ENCODE data around the gene CLDND2.

The CLDND2 gene

DNA sequence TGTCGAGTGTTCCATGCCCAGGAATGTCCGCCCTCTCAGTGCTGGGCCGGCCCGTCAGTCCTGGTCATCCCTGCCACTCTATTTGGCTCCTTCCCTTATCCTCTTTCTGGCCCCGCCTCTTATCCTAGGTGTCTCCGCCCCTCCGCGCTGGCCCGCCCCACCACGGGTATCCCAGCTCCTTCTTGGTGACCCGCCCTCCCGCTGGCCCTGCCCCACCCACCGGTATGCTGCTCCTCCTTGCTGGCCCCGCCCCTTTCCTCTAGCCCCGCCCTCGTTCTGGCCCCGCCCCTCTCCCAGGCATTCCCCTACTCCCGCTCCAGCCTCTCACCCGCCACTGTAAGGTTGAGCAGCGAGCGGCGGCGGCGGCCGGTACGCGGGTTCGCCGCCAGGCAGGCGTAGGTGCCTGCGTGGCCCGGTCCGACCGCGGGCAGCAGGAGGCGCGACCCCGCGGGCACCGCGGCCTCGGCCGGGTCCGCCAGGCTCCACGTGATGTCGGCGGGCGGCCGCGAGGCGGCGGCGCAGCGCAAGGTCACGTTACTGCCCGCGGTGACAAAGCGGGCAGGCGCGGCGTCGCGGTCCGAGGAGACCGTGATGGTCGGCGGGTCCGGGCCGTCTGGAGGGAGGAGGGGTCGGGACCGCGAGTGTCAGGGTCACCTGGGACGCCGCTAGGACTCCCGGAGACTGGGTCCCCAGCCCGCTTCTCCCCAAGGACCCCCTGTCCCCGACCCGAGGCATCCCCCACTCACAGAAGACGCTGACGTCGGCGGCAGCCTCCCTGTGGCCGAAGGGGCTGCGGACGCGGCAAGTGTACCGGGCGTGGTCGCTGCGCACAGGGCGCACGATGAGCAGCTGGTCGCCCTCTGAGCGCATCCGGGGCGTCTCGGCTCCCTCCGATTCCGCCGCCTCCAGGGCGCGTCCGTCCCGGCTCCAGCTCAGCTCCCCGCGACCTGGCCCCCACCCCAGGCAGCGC is 28.8 kb downstream of the CLDND2 start:
- Histone ChIP-seq H3K27me3 (ENCODE audit: control insufficient read depth in 1 of 2, insufficient read depth in 2 of 2, low read length in 2 of 2) (no peaks in the 10 kb centered on the region), H3K4me3 (ENCODE audit: low read length in 2 of 2) (peak overlapping the region; percentile 64 to 80), H3K9ac (ENCODE audit: low read length in 2 of 2) (peak overlapping the region; percentile 63 to 68), H3K9me3 (ENCODE audit: control insufficient read depth in 2 of 2, low read length in 2 of 2) (no peaks in the 10 kb centered on the region), H3K36me3 (ENCODE audit: control insufficient read depth in 2 of 2, insufficient read depth in 2 of 2, low read length in 2 of 2) (peaks cover 4 to 5% of the 10 kb centered on the region in 2 donors), H3K4me1 (ENCODE audit: control insufficient read depth, insufficient read depth, low read length) (peaks cover 23% of the 10 kb centered on the region), H3K27ac (ENCODE audit: low read length) (peak overlapping the region; percentile 76)

DNA sequence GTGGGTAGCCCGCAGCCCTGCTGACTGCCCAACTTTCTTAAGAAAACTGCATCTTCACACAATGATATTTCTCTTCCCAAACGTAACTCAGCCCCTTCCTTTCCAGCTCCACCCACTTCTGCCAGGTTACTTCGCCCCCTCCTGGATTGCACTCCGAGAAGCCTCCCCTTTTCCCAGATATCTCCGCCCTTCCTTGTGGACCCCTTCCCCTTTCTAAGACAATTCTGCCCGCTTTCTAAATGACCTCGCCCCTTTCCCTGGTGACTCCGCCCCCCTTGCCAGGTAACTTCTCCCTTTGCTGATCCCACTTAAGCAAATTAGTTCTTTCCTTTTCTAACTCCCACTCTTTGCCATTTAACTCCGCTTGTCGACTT is 29.5 kb downstream of the CLDND2 start:
- Histone ChIP-seq H3K4me1 (ENCODE audit: control insufficient read depth, insufficient read depth, low read length) (peaks cover 23% of the 10 kb centered on the region), H3K9ac (ENCODE audit: low read length in 2 of 2) (peak overlapping the region; percentile 57 to 58), H3K4me3 (ENCODE audit: low read length in 2 of 2) (peak overlapping the region; percentile 64 to 80), H3K27me3 (ENCODE audit: control insufficient read depth in 1 of 2, insufficient read depth in 2 of 2, low read length in 2 of 2) (no peaks in the 10 kb centered on the region), H3K27ac (ENCODE audit: low read length) (peak overlapping the region; percentile 74), H3K9me3 (ENCODE audit: control insufficient read depth in 2 of 2, low read length in 2 of 2) (no peaks in the 10 kb centered on the region), H3K36me3 (ENCODE audit: control insufficient read depth in 2 of 2, insufficient read depth in 2 of 2, low read length in 2 of 2) (no peaks in the 10 kb centered on the region)

DNA sequence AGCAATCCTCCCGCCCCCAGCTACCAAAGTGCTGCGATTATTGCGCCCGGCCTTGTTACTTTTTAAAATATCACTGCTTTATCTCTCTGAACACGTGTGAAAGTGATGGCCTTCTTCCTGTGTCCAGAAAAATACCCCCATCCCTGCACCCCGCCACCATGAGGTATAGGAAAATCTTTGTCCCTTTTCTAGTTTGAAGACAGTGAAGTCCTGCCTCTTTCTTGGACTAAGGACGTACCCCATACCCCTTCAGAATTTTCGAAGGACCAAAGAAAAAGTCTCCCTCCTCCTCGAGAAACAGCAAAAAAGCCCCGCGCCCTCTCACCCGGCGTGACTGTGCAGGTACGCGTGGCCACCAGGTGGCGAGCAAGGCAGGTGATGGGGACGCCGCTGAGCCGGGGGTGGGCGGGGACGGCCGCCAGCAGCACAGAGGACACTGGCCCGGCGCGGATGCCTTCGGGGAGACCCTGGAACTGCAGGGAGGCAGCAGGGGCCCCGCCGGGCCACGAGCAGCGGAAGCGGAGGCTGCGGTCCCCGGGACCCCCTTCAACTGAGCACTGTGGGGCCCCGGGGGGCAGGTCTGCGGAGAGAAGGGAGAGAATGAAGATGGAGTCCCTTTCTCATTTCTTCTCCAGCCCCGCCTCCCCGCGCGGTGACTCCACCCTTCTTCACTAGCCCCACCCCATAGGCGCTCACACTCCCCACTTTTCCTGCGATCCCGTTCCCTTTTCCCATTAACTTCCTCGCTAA is 30.1 kb downstream of the CLDND2 start:
- H3K4me3 ChIP-seq (ENCODE audit: low read length in 2 of 2): peak overlapping the region; percentile 64 to 80
- H3K36me3 ChIP-seq (ENCODE audit: control insufficient read depth in 2 of 2, insufficient read depth in 2 of 2, low read length in 2 of 2): no peaks in the 10 kb centered on the region
- peaks cover 23% of the 10 kb centered on the region for H3K4me1 ChIP-seq (ENCODE audit: control insufficient read depth, insufficient read depth, low read length)
- peak overlapping the region; percentile 74 for H3K27ac ChIP-seq (ENCODE audit: low read length)
- H3K9me3 ChIP-seq (ENCODE audit: control insufficient read depth in 2 of 2, low read length in 2 of 2): no peaks in the 10 kb centered on the region
- peak overlapping the region; percentile 43 to 58 for H3K9ac ChIP-seq (ENCODE audit: low read length in 2 of 2)
- H3K27me3 ChIP-seq (ENCODE audit: control insufficient read depth in 1 of 2, insufficient read depth in 2 of 2, low read length in 2 of 2): no peaks in the 10 kb centered on the region

DNA sequence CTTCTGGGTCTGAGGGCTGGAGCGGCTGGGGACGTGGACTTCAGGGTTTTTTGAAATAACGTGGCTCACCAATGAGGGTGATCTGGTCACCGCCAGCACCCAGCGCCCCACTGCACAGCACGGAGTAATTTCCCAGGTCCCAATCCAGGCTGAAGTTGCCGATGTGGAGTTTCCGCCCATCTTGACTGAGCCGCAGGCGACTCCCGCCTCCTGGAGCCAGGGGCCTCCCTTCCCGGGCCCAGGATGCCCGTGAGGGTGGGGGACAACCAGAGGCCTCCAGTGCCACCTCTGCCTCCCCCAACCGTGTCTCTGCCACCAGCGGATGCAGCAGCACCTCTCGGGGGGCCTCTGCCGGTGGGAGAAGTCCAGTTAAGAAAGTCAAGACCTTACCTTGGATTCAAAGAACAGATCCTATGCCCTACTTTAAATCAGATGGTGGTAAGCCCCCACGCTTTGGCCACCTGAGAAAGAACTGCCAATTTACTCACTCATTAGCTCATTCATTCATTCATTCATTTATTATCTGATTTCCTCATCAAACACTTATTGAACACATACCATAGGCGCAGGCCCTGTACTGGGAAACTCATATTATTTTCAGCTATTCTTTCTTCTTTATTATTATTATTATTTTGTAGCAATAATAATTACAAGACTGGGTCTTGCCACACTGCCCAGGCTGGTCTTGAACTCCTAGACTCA is 30.8 kb downstream of the CLDND2 start:
- peaks cover 23% of the 10 kb centered on the region for H3K4me1 ChIP-seq (ENCODE audit: control insufficient read depth, insufficient read depth, low read length)
- no peaks in the 10 kb centered on the region for H3K27me3 ChIP-seq (ENCODE audit: control insufficient read depth in 1 of 2, insufficient read depth in 2 of 2, low read length in 2 of 2)
- no peak overlapping the region for H3K4me3 ChIP-seq (ENCODE audit: low read length in 2 of 2)
- no peak overlapping the region for H3K9ac ChIP-seq (ENCODE audit: low read length in 2 of 2)
- H3K36me3 ChIP-seq (ENCODE audit: control insufficient read depth in 2 of 2, insufficient read depth in 2 of 2, low read length in 2 of 2): no peaks in the 10 kb centered on the region
- no peaks in the 10 kb centered on the region for H3K9me3 ChIP-seq (ENCODE audit: control insufficient read depth in 2 of 2, low read length in 2 of 2)
- H3K27ac ChIP-seq (ENCODE audit: low read length): peak overlapping the region; percentile 74

DNA sequence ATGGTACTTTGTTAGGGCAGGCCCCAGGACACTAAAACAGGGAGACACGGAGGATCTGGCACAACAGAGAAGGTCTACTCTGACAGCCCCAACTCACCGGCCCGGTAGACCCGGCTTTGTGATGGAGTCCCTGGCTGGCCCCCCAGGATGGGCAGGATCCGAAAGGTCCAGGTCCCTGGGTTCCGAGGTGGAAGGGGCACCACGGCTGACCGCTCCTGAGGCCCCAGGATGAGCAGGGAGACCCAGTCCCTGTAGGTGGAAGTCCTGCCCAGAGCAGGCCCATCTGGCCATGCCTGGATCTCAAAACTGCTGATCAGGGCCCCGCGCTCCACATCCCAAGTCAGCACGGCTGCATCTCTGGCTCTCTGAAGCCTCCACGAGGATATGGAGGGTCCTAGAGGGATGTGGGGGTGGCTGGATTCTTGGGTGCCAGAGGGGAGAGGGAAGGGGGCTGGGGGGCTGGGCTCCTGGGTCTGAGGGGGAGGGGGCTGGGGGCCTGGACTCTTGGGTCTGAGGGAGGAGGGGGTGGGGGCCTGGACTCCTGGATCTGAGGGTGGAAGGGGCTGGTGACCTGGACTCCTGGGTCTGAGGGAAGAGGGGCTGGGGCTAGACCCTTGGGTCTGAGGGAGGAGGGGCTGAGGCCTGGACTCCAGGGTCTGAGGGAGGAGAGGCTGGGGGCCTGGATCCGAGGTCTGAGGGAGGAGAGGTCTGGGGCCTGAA is 31.5 kb downstream of the CLDND2 start:
- Histone ChIP-seq H3K9me3 (ENCODE audit: control insufficient read depth in 2 of 2, low read length in 2 of 2) (no peaks in the 10 kb centered on the region), H3K4me3 (ENCODE audit: low read length in 2 of 2) (no peak overlapping the region), H3K9ac (ENCODE audit: low read length in 2 of 2) (no peak overlapping the region), H3K27ac (ENCODE audit: low read length) (no peak overlapping the region), H3K27me3 (ENCODE audit: control insufficient read depth in 1 of 2, insufficient read depth in 2 of 2, low read length in 2 of 2) (no peaks in the 10 kb centered on the region), H3K4me1 (ENCODE audit: control insufficient read depth, insufficient read depth, low read length) (peaks cover 23% of the 10 kb centered on the region), H3K36me3 (ENCODE audit: control insufficient read depth in 2 of 2, insufficient read depth in 2 of 2, low read length in 2 of 2) (no peaks in the 10 kb centered on the region)

DNA sequence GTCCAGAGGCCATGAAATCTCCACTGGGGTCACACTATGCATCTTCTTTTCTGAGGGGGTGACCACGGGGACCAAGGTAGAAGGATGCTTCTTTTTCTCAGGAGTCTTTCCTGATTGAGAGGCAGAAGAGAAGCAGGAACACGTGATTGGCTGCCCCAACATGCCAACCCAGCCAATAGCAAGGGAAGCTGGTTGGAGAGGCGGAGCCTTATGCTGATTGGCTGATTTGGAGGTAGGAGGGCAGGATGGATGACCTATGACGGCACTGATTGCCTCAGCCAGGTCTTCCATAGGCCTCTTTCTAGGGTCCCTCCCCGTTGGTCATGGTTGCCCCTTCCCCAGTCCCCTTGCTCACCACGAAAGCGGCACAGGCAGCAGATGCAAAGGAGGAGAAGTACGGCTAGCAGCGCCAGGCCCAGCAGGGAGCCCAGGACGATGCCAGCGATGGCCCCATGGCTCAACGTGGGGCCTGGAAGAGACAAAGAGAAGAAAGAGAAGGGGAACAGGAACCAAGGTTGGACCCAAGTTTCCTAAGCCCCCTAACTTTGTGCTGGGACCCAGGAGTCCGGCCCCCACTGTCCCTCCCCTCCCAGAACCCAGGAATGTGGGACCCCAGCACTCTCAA is 34.9 kb downstream of the CLDND2 start:
- Histone ChIP-seq H3K9me3 (ENCODE audit: control insufficient read depth in 2 of 2, low read length in 2 of 2) (peaks cover 0 to 4% of the 10 kb centered on the region in 2 donors), H3K27me3 (ENCODE audit: control insufficient read depth in 1 of 2, insufficient read depth in 2 of 2, low read length in 2 of 2) (peaks cover 0 to 5% of the 10 kb centered on the region in 2 donors), H3K9ac (ENCODE audit: low read length in 2 of 2) (no peak overlapping the region), H3K4me1 (ENCODE audit: control insufficient read depth, insufficient read depth, low read length) (no peaks in the 10 kb centered on the region), H3K36me3 (ENCODE audit: control insufficient read depth in 2 of 2, insufficient read depth in 2 of 2, low read length in 2 of 2) (peaks cover 0 to 4% of the 10 kb centered on the region in 2 donors), H3K27ac (ENCODE audit: low read length) (no peak overlapping the region), H3K4me3 (ENCODE audit: low read length in 2 of 2) (no peak overlapping the region)

DNA sequence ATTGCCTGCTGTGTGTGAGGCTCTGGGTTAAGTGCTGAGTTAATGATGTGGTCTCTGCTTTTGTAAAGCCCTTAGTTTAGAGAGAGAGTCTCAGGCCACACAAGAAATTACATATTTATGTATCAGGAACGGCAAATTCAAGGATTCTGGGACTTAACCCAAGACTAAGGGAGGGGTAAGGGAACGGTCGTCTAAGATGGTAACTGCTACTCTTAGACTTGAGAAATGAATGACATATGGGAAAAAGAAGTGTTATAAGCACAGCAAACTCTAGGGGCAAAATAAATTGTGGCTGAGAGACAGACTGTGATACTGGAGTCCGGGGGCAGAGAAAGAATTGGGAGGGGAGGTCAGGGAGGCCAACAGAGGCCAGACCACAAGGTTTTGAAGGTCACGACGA is 37.1 kb downstream of the CLDND2 start:
- Histone ChIP-seq H3K27me3 (ENCODE audit: control insufficient read depth in 1 of 2, insufficient read depth in 2 of 2, low read length in 2 of 2) (peaks cover 13 to 20% of the 10 kb centered on the region in 2 donors), H3K36me3 (ENCODE audit: control insufficient read depth in 2 of 2, insufficient read depth in 2 of 2, low read length in 2 of 2) (peaks cover 0 to 4% of the 10 kb centered on the region in 2 donors)

DNA sequence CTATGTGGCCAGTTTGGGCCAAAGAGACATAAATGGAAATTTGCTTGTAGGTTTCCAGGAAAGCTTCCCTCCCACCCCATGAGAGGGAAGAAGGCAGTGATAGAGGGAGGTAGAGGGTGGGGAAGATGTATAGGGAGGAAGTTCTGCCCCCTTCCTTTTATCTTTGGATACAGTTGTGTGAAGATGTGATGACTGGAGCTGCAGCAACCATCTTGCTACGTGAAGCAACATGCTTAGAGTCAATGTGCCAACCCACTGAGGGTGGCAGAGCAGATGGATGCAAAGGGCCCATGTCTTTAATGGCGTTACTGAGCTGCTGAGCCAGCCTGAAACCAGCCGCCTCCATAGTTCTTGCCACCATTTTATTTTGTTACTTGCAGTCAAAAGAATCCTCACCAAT is 37.6 kb downstream of the CLDND2 start:
- Histone ChIP-seq H3K27me3 (ENCODE audit: control insufficient read depth in 1 of 2, insufficient read depth in 2 of 2, low read length in 2 of 2) (peaks cover 14 to 21% of the 10 kb centered on the region in 2 donors), H3K36me3 (ENCODE audit: control insufficient read depth in 2 of 2, insufficient read depth in 2 of 2, low read length in 2 of 2) (peaks cover 0 to 4% of the 10 kb centered on the region in 2 donors), H3K9ac (ENCODE audit: low read length in 2 of 2) (no peak overlapping the region), H3K9me3 (ENCODE audit: control insufficient read depth in 2 of 2, low read length in 2 of 2) (peaks cover 0 to 4% of the 10 kb centered on the region in 2 donors), H3K4me1 (ENCODE audit: control insufficient read depth, insufficient read depth, low read length) (no peaks in the 10 kb centered on the region), H3K4me3 (ENCODE audit: low read length in 2 of 2) (no peak overlapping the region), H3K27ac (ENCODE audit: low read length) (no peak overlapping the region)

More for the DNA sequence above, 37.1 kb downstream of the CLDND2 start:
- H3K9me3 ChIP-seq (ENCODE audit: control insufficient read depth in 2 of 2, low read length in 2 of 2): peaks cover 0 to 4% of the 10 kb centered on the region in 2 donors
- H3K27ac ChIP-seq (ENCODE audit: low read length): no peak overlapping the region
- no peak overlapping the region for H3K9ac ChIP-seq (ENCODE audit: low read length in 2 of 2)
- H3K4me3 ChIP-seq (ENCODE audit: low read length in 2 of 2): no peak overlapping the region
- H3K4me1 ChIP-seq (ENCODE audit: control insufficient read depth, insufficient read depth, low read length): no peaks in the 10 kb centered on the region

DNA sequence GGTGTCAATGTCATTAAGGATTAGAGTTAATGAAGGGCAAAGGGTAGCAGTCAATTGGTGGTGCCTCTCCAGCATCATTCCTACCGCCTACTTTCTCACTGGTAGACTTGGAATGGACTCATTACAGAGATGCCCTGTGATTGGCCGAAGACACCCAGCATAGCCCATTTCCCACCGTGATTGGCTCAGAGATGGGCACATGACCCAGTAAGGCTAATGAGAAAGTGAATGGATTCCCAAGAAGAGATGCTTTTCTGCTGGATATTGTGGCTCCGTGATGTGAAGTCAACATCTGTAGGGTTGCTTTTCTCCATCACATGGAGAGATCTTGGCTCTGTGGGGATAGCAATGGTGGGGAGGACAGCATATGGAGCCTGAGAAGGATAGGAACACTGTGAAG is 38.4 kb downstream of the CLDND2 start:
- peaks cover 0 to 4% of the 10 kb centered on the region in 2 donors for H3K36me3 ChIP-seq (ENCODE audit: control insufficient read depth in 2 of 2, insufficient read depth in 2 of 2, low read length in 2 of 2)
- no peaks in the 10 kb centered on the region for H3K4me1 ChIP-seq (ENCODE audit: control insufficient read depth, insufficient read depth, low read length)
- H3K27me3 ChIP-seq (ENCODE audit: control insufficient read depth in 1 of 2, insufficient read depth in 2 of 2, low read length in 2 of 2): peaks cover 21 to 28% of the 10 kb centered on the region in 2 donors
- no peak overlapping the region for H3K27ac ChIP-seq (ENCODE audit: low read length)
- peaks cover 0 to 4% of the 10 kb centered on the region in 2 donors for H3K9me3 ChIP-seq (ENCODE audit: control insufficient read depth in 2 of 2, low read length in 2 of 2)
- no peak overlapping the region for H3K9ac ChIP-seq (ENCODE audit: low read length in 2 of 2)
- H3K4me3 ChIP-seq (ENCODE audit: low read length in 2 of 2): no peak overlapping the region

Data from stomach smooth muscle (tissue), 2 donors.